IgD-negative memory B cell (primary cell): ENCODE results near the gene C9orf153. TPM values are rescaled to one million over a fixed set of nuclear protein-coding genes. Genes with fewer than 3 reads are reported as not detected.
"Not testable (repeated sequence)": the region's sequence is repeated elsewhere in the genome, so short reads cannot be mapped to it uniquely, and the experiment has no call there.

Experiments
- H3K27ac Mint-ChIP-seq, 3 donors: one replicate each; pipeline ENCODE4 v1.8.0; 2020 to 2022; ENCODE audit warnings: mild to moderate bottlenecking in 3 of 3, mixed read lengths in 3 of 3, moderate library complexity in 1 of 3
- H3K27me3 Mint-ChIP-seq: one replicate; pipeline ENCODE4 v1.8.0; 2021; ENCODE audit warnings: mixed read lengths
- H3K36me3 Mint-ChIP-seq: one replicate; pipeline ENCODE4 v1.8.0; 2020; ENCODE audit warnings: mild to moderate bottlenecking, mixed read lengths
- H3K4me1 Mint-ChIP-seq, 3 donors: one replicate each; pipeline ENCODE4 v1.8.0; 2020 to 2022; ENCODE audit warnings: mixed read lengths in 3 of 3, mild to moderate bottlenecking in 1 of 3
- H3K4me3 Mint-ChIP-seq, 4 donors: one replicate each; pipeline ENCODE4 v1.8.0; 2020 to 2022; ENCODE audit warnings: mild to moderate bottlenecking in 4 of 4, mixed read lengths in 4 of 4, moderate library complexity in 3 of 4
- H3K9me3 Mint-ChIP-seq, 3 donors: one replicate each; pipeline ENCODE4 v1.8.0; 2020 to 2021; ENCODE audit warnings: mixed read lengths in 3 of 3, mild to moderate bottlenecking in 1 of 3
- polyA plus RNA-seq: library from polyadenylated mRNA; unstranded; fragments of 300-500 nt; fragmentation: Illumina TruSeq; gene quantifications from one replicate; pipeline ENCODE4 v1.2.3, GENCODE V29; 2021

Gene C9orf153
- polyA plus RNA-seq, 1 donor from 2014 or later, result 0.14 TPM

DNA sequence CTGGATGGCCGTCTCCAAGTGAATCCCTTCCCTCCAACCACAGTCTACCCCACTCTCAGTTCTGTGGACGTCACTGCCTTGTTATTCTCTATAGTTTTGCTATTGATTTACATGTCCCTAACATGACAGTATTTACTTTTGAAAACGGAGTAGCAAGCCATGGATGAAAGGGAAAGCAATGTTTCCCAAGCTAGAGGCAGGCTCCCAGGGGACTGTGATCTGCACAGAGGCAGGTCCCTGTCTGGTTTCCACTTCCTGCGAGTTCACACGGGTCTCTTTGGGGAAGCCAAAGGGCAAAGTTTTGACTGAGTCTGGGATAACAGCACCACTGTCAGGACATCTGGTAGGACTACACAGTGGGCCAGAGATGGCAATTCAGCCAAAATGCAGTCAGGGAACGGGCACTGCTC is 12.7 kb downstream of the C9orf153 start:
- Mint-ChIP-seq H3K27me3 (peaks cover 4% of the 10 kb centered on the region), H3K9me3 (peaks cover 0 to 2% (median 0%) of the 10 kb centered on the region in 3 donors), H3K4me1 (peaks cover 0 to 4% (median 2%) of the 10 kb centered on the region in 3 donors), H3K27ac (no peak overlapping the region), H3K4me3 (no peak overlapping the region), H3K36me3 (no peaks in the 10 kb centered on the region)

- Mint-ChIP-seq H3K27me3 (no peaks in the 10 kb centered on the region), H3K36me3 (no peaks in the 10 kb centered on the region), H3K9me3 (no peaks in the 10 kb centered on the region), H3K4me3 (no peak overlapping the region), H3K27ac (no peak overlapping the region), H3K4me1 (peaks cover 0 to 1% (median under 1%) of the 10 kb centered on the region in 3 donors)
Measured at GRCh38 chr9:86242071-86242470, 17.4 kb downstream of the C9orf153 start.

- Mint-ChIP-seq H3K9me3 (no peaks in the 10 kb centered on the region), H3K27ac (no peak overlapping the region), H3K36me3 (no peaks in the 10 kb centered on the region), H3K27me3 (no peaks in the 10 kb centered on the region), H3K4me3 (no peak overlapping the region), H3K4me1 (no peaks in the 10 kb centered on the region)
Measured at GRCh38 chr9:86241216-86241615, 18.2 kb downstream of the C9orf153 start.

DNA sequence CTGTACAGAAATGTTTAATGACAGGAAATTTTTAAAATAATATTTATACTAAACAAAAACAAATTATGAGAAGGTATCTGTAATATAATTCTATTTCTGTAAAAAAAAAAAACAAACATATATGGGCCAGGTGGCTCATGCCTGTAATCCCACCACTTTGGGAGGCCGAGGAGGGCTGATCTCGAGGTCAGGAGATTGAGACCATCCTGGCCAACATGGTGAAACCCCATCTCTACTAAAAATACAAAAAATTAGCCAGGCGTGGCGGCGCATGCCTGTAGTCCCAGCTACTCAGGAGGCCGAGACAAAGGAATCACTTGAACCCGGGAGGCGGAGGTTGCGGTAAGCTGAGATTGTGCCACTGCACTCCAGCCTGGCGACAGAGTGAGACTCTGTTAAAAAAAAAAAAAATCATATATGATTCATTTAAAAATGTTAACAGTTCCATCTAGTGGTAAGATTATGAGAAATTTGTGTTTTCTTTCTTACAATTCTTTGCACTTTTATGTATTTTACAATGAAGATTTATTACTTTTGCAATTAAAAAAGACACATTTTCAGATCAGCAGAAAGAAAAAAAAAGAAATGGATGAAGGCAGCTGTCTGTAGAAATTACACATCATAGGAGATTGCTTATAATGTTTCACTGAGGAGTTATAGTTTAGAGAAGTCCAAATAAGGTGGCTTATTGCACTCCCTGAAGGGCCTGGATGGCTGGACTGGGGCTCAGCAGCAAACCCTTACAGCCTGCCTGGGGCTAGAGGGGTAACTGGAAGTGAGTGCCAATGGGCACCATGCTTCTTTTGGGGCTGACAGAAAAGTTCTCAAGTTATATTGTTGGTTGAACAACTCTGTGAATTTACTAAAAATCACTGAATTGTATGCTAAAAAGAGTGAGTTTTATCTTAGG is 20.3 kb downstream of the C9orf153 start:
- Mint-ChIP-seq H3K27me3 (peaks cover 1% of the 10 kb centered on the region), H3K4me1 (no peaks in the 10 kb centered on the region), H3K4me3 (no peak overlapping the region), H3K27ac (no peak overlapping the region), H3K9me3 (no peaks in the 10 kb centered on the region), H3K36me3 (no peaks in the 10 kb centered on the region)

DNA sequence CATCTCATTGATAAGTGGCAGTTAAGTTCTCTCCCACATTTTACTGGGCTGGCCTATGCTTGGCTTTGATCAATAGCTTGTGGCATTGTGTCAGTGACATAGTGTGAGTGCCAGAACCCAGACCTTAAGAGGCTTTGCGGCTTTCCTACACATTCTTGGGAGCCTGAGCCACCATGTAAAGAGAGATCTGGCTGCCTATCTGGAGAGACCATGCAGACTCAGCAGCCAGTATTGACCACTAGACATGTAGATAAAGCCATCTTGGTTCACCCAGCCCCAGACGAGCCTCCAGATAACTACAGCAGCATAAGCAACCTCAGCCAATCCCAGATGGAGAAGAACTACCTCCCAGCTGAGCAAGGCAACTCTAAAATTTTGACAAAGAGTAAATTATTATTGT is 28.6 kb downstream of the C9orf153 start:
- peaks cover 1% of the 10 kb centered on the region for H3K27me3 Mint-ChIP-seq
- H3K36me3 Mint-ChIP-seq, result no peaks in the 10 kb centered on the region
- H3K4me1 Mint-ChIP-seq, result no peaks in the 10 kb centered on the region
- H3K27ac Mint-ChIP-seq, result no peak overlapping the region
- peaks cover 0 to 6% (median 0%) of the 10 kb centered on the region in 3 donors for H3K9me3 Mint-ChIP-seq
- no peak overlapping the region for H3K4me3 Mint-ChIP-seq

DNA sequence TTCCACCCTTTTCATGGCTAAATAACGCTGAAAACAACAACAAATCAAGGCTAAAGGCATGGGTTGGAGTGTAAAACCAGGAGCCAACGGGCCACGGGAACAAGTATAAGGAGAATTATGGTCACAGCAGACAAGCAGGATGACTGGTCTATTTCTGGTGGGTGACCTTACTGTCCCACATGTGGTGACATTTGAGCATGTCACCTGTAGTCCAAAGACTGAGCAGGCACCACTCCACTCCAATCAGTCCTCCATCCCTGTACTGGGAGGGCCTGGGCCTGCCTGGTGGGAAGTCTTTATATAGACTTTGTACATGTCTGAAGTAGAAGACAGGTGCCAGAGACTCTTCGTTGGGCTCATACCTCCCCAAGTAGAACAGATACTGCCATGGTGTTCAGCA is 36.8 kb downstream of the C9orf153 start:
- no peaks in the 10 kb centered on the region for H3K9me3 Mint-ChIP-seq
- H3K36me3 Mint-ChIP-seq, result no peaks in the 10 kb centered on the region
- peaks cover 0 to 2% (median 0%) of the 10 kb centered on the region in 3 donors for H3K4me1 Mint-ChIP-seq
- no peaks in the 10 kb centered on the region for H3K27me3 Mint-ChIP-seq
- no peak overlapping the region for H3K4me3 Mint-ChIP-seq
- H3K27ac Mint-ChIP-seq, result no peak overlapping the region

DNA sequence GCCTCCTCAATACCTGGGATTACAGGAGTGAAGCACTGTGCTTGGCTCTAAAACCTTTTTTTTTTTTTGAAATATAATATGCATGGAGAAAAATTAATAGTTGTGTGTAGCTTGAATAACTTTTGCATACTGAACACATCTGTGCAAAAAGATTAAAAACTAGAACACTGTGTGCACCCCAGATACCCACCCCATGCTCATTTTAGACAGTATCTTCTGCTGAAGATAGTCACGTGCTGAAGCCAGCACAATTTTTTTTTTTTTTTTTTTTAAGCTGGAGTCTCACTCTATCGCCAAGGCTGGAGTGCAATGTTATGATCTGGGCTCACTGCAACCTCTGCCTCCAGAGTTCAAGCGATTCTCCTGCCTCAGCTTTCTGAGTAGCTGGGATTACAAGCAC is 39.9 kb downstream of the C9orf153 start:
- no peaks in the 10 kb centered on the region for H3K27me3 Mint-ChIP-seq
- H3K9me3 Mint-ChIP-seq, result no peaks in the 10 kb centered on the region
- no peaks in the 10 kb centered on the region for H3K36me3 Mint-ChIP-seq
- peaks cover 0 to 2% (median 0%) of the 10 kb centered on the region in 3 donors for H3K4me1 Mint-ChIP-seq
- no peak overlapping the region for H3K27ac Mint-ChIP-seq
- H3K4me3 Mint-ChIP-seq, result no peak overlapping the region

DNA sequence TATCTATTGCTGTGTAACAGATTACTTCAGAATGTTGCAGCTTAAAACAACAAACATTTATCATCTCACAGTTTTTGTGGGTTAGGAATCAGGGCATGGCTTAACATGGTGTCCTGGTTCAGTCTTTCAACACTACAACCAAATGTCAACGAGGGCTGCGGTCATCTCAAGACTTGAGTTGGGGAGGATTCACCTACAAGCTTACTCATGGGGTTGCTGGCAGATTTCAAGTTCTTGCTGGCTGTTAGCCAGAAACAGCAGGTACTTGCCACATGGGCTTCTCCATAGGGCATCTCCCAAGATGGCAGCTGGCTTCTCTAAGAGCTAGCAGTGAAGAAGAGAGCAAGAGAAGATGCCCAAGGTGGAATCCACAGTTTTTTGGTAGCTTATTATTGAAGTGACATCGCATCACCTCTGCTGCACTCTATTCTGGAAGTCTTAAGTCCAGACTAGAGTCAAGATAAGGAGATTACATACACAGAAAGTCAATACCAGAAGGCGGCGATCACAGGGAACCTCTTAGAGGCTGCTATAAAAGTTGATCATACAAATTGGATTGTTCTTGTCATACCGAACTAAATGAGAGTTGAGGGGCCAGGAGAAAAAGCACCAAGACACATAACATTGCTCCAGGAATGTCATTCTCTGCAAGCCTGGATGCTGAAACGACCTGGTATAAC is 42.2 kb downstream of the C9orf153 start:
- no peaks in the 10 kb centered on the region for H3K9me3 Mint-ChIP-seq
- no peaks in the 10 kb centered on the region for H3K4me1 Mint-ChIP-seq
- no peaks in the 10 kb centered on the region for H3K36me3 Mint-ChIP-seq
- H3K4me3 Mint-ChIP-seq, result no peak overlapping the region
- H3K27ac Mint-ChIP-seq, result no peak overlapping the region
- H3K27me3 Mint-ChIP-seq, result no peaks in the 10 kb centered on the region

GRCh38 chr9:86207193-86207592 is 52.3 kb downstream of the C9orf153 start:
- Mint-ChIP-seq H3K36me3 (no peaks in the 10 kb centered on the region), H3K27me3 (peaks cover 4% of the 10 kb centered on the region), H3K4me1 (no peaks in the 10 kb centered on the region), H3K27ac (no peak overlapping the region), H3K9me3 (no peaks in the 10 kb centered on the region), H3K4me3 (no peak overlapping the region)

DNA sequence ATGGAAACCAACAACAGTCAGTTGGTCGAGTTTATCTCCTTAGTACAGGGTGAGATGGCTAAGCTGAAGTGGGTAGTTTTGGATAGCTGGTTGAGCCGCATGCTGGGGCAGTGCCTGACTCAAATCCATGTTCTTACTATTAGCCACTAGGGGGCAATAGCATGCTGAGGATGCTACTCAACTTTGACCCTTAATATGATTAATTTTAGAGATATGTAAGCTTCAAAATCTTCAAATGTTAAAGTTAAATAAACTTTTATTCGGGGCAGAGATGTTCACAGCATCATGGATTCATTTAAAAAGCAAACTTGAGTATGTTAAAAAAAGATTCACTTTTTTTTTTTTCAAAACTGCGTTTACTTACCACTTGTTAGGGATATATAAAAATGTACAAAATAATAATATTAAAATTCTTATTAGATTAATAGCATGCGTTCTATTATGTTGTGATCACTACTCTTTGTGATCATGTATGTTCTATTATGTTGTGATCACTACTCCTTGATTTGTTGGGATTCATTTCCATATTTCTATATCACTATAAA is 57.0 kb downstream of the C9orf153 start:
- Mint-ChIP-seq H3K36me3 (no peaks in the 10 kb centered on the region), H3K27ac (no peak overlapping the region), H3K4me1 (peaks cover 0 to 3% (median 0%) of the 10 kb centered on the region in 3 donors), H3K27me3 (peaks cover 7% of the 10 kb centered on the region), H3K9me3 (no peaks in the 10 kb centered on the region), H3K4me3 (no peak overlapping the region)

- H3K4me3 Mint-ChIP-seq, result no peak overlapping the region
- peaks cover 0 to 2% (median 0%) of the 10 kb centered on the region in 3 donors for H3K9me3 Mint-ChIP-seq
- H3K4me1 Mint-ChIP-seq, result peaks cover 0 to 3% (median 0%) of the 10 kb centered on the region in 3 donors
- peaks cover 2% of the 10 kb centered on the region for H3K36me3 Mint-ChIP-seq
- no peak overlapping the region for H3K27ac Mint-ChIP-seq
- peaks cover 7% of the 10 kb centered on the region for H3K27me3 Mint-ChIP-seq
Measured at GRCh38 chr9:86201474-86202337, 57.8 kb downstream of the C9orf153 start.

DNA sequence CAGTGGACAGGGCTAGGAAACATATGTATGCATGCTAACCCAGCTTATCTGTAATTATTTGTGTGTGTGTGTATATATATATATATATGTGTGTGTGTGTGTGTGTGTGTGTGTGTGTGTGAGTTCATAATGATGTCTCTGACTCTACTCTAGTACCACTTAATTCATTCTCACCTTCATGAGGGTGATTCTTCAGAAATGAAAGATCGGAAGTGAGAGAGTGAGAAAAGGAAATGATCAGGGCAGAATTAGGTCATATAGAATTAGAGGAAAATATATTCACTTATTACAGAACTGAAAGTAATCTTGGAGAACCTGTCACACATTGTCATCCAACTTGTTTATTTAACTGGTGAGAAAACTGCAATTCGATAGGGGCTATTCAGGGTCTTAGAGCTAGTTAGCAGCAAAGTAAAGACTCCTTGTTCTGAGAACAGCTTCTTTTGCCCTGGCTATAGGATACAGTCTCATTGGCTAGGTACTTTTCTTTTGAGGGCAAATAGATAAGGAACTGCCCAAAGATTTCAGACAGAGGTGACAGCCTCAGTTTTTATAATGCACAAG is 58.8 kb downstream of the C9orf153 start:
- Mint-ChIP-seq H3K27ac (no peak overlapping the region), H3K36me3 (peaks cover 2% of the 10 kb centered on the region), H3K4me3 (no peak overlapping the region), H3K27me3 (peaks cover 7% of the 10 kb centered on the region), H3K4me1 (peaks cover 0 to 3% (median 0%) of the 10 kb centered on the region in 3 donors), H3K9me3 (peaks cover 0 to 4% (median 0%) of the 10 kb centered on the region in 3 donors)

DNA sequence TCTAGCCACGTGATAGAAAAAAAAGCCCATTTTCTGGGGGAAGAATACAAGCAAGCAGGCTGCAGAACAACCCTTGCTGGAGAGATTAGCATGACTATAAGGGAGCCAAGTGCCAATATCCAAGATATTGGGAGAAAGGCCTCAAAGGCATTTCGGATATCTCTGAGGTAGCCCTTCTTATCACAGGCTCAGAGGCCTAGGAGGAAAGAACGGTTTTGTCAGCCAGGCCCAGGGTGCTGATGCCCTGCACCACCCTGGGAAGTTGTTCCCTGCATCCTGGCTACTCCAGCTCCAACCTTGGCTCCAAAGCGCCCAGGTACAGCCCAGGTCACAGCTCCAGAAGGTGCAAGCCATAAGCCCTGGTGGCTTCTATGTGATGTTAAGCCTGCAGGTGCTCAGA is 66.4 kb downstream of the C9orf153 start:
- H3K27me3 Mint-ChIP-seq, result peaks cover 2% of the 10 kb centered on the region
- no peaks in the 10 kb centered on the region for H3K4me1 Mint-ChIP-seq
- no peak overlapping the region for H3K4me3 Mint-ChIP-seq
- H3K27ac Mint-ChIP-seq, result no peak overlapping the region
- peaks cover 7 to 21% (median 13%) of the 10 kb centered on the region in 3 donors for H3K9me3 Mint-ChIP-seq
- peaks cover 2% of the 10 kb centered on the region for H3K36me3 Mint-ChIP-seq

DNA sequence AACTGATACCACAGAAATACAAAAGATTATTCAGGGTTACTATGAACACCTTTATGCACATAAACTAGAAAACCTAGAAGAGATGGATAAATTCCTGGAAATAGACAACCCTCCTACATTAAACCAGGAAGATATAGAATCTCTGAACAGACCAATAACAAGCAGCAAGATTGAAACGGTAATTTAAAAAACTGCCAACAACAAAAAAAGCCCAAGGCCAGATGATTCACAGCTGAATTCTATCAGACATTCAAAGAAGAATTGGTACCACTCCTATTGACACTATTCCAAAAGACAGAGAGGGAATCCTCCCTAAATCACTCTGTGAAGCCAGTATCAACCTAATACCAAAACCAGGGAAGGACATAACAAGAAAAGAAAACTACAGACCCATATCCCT is 68.8 kb downstream of the C9orf153 start:
- H3K27ac Mint-ChIP-seq, H3K27me3 Mint-ChIP-seq, H3K36me3 Mint-ChIP-seq, H3K4me3 Mint-ChIP-seq, H3K4me1 Mint-ChIP-seq: not testable (repeated sequence)
- H3K9me3 Mint-ChIP-seq, result peaks cover 9 to 25% (median 11%) of the 10 kb centered on the region in 3 donors
